A549 (cell line): ENCODE data around the gene DUSP28. TPM values are rescaled to one million over a fixed set of nuclear protein-coding genes. Genes with fewer than 3 reads are reported as not detected.

Experiments
- ATAC-seq, 2 experiments: fragments of 200-7000 bp in 1 of 2; fragments of >200 bp in 1 of 2; cut with Nextera tagmentation in 1 of 2; cut with Tn5 transposase in 1 of 2; 3 replicates each; pipeline versions ENCODE4 v1.8.0 to v1.9.1; 2018 to 2020; ENCODE audit warnings: mild to moderate bottlenecking in 1 of 2, moderate library complexity in 1 of 2
- CTCF ChIA-PET: fragments of 300-600 bp; sonication (Branson Sonifier 250); formaldehyde crosslinking; extraction: SDS; loops from one replicate; lab custom pipeline; 2021; ENCODE audit warnings: antibody characterized with exemption, inconsistent platforms; lab: Yijun Ruan, JAX
- POLR2A ChIA-PET: fragments of 350-600 bp; formaldehyde crosslinking; extraction: SDS; loops from one replicate; lab custom pipeline; 2021; ENCODE audit warnings: antibody characterized with exemption, inconsistent platforms; lab: Yijun Ruan, JAX
- DNase-seq, 2 experiments: peaks; one replicate each; pipeline versions ENCODE4 v3.0.0 to v3.0.0-alpha.2; 2011 to 2016; ENCODE audit warnings: low read depth in 1 of 2, low spot score in 1 of 2
- FAIRE-seq: peaks from 2 replicates; lab custom pipeline; 2011; peaks lifted over from hg19 to GRCh38; lab: Jason Lieb, UNC
- H3K27ac ChIP-seq, 2 experiments: fragments of >200 bp; sonication (Bioruptor Twin); formaldehyde crosslinking; 3 replicates each; pipeline ENCODE4 v1.5.1; 2016 to 2017
- H3K4me1 ChIP-seq: fragments of >200 bp; sonication (Bioruptor Twin); formaldehyde crosslinking; 3 replicates; pipeline ENCODE4 v1.6.1; 2016
- H3K4me2 ChIP-seq: fragments of >200 bp; sonication (Bioruptor Twin); formaldehyde crosslinking; 3 replicates; pipeline ENCODE4 v1.6.1; 2016
- H3K4me3 ChIP-seq: fragments of >200 bp; sonication (Bioruptor Twin); formaldehyde crosslinking; 3 replicates; pipeline ENCODE4 v1.5.1; 2016
- H3K9me3 ChIP-seq: fragments of >200 bp; sonication (Bioruptor Twin); formaldehyde crosslinking; 3 replicates; pipeline ENCODE4 v1.6.1; 2016
- BHLHE40 ChIP-seq: IDR thresholded peaks from 2 replicates; pipeline ENCODE4 v1.6.1; 2012; ENCODE audit warnings: low read depth, low read length, inconsistent platforms
- CBX2 ChIP-seq: fragments of 200-600 bp; sonication (generic); IDR thresholded peaks from 2 replicates; pipeline ENCODE4 v1.6.1; 2016; ENCODE audit warnings: low read depth, mild to moderate bottlenecking, borderline replicate concordance
- CHD2 ChIP-seq: fragments of 150-350 bp; IDR thresholded peaks from 2 replicates; pipeline ENCODE4 v1.6.1; 2014; ENCODE audit warnings: low read length; ENCODE audit not compliant: partially characterized antibody
- CHD4 ChIP-seq: fragments of 200-600 bp; sonication (generic); IDR thresholded peaks from 2 replicates; pipeline ENCODE4 v1.6.1; 2016; ENCODE audit warnings: antibody characterized with exemption, mild to moderate bottlenecking, borderline replicate concordance
- EHF ChIP-seq: fragments of 250-450 bp; sonication (Bioruptor Pico); IDR thresholded peaks from 2 replicates; pipeline ENCODE4 v1.5.0; 2020; ENCODE audit warnings: mild to moderate bottlenecking
- EHMT2 ChIP-seq: fragments of 200-600 bp; sonication (generic); IDR thresholded peaks from 2 replicates; pipeline ENCODE4 v1.6.1; 2016; ENCODE audit warnings: antibody characterized with exemption, low read depth, mild to moderate bottlenecking, moderate library complexity
- EP300 ChIP-seq, 2 experiments: fragments of >200 bp; sonication (Bioruptor Twin); formaldehyde crosslinking; IDR thresholded peaks; 2 replicates in 1 of 2; 3 replicates in 1 of 2; pipeline ENCODE4 v1.6.1; 2016 to 2017
- FOSL2 ChIP-seq, 2 experiments: fragments of 450-650 bp in 1 of 2; fragments of >200 bp in 1 of 2; sonication (Bioruptor Twin) in 1 of 2; formaldehyde crosslinking; IDR thresholded peaks; 2 replicates each; pipeline versions ENCODE4 v1.5.0 to v1.6.1; 2016 to 2020; ENCODE audit warnings: mild to moderate bottlenecking in 1 of 2, moderate library complexity in 1 of 2
- GATA3 ChIP-seq: IDR thresholded peaks from 2 replicates; pipeline ENCODE4 v1.6.1; 2012; ENCODE audit warnings: borderline replicate concordance
- HEYL ChIP-seq: fragments of 250-450 bp; sonication (Bioruptor Pico); IDR thresholded peaks from 2 replicates; pipeline ENCODE4 v1.8.0; 2021; ENCODE audit warnings: mild to moderate bottlenecking, moderate library complexity
- HOXB5 ChIP-seq: fragments of 250-450 bp; sonication (Bioruptor Pico); IDR thresholded peaks from 2 replicates; pipeline ENCODE4 v1.5.0; 2020; ENCODE audit warnings: mild to moderate bottlenecking, moderate library complexity
- KDM1A ChIP-seq: fragments of 200-600 bp; sonication (generic); IDR thresholded peaks from 2 replicates; pipeline ENCODE4 v1.6.1; 2016; ENCODE audit warnings: low read depth, mild to moderate bottlenecking
- KDM5A ChIP-seq: fragments of 200-600 bp; sonication (generic); IDR thresholded peaks from 2 replicates; pipeline ENCODE4 v1.6.1; 2016; ENCODE audit warnings: antibody characterized with exemption, mild to moderate bottlenecking
- MAFK ChIP-seq: fragments of 450-650 bp; IDR thresholded peaks from 2 replicates; pipeline ENCODE4 v1.6.1; 2014; ENCODE audit not compliant: partially characterized antibody
- MAX ChIP-seq: IDR thresholded peaks from 2 replicates; pipeline ENCODE4 v1.6.1; 2012
- NFE2L2 ChIP-seq: fragments of 150-350 bp; conservative IDR thresholded peaks from 2 replicates; pipeline ENCODE4 v1.6.1; 2014; ENCODE audit warnings: low read length
- PBX3 ChIP-seq: IDR thresholded peaks from 2 replicates; pipeline ENCODE4 v1.6.1; 2012
- POLR2A ChIP-seq: IDR thresholded peaks from 2 replicates; pipeline ENCODE4 v1.6.1; 2012; ENCODE audit warnings: mild to moderate bottlenecking, low read length
- RAD21 ChIP-seq, 2 experiments: fragments of >200 bp in 1 of 2; sonication (Bioruptor Twin) in 1 of 2; formaldehyde crosslinking in 1 of 2; IDR thresholded peaks in 1 of 2; conservative IDR thresholded peaks in 1 of 2; 2 replicates in 1 of 2; 3 replicates in 1 of 2; pipeline ENCODE4 v1.6.1; 2012 to 2018; ENCODE audit warnings: inconsistent platforms in 1 of 2
- RCOR1 ChIP-seq: fragments of 150-350 bp; IDR thresholded peaks from 2 replicates; pipeline ENCODE4 v1.6.1; 2014; ENCODE audit warnings: antibody characterized with exemption, low read length, low read depth
- RFX5 ChIP-seq: fragments of 450-650 bp; IDR thresholded peaks from 2 replicates; pipeline ENCODE4 v1.7.1; 2014; ENCODE audit warnings: antibody characterized with exemption, mild to moderate bottlenecking, moderate library complexity
- RNF2 ChIP-seq: fragments of 200-600 bp; sonication (generic); IDR thresholded peaks from 2 replicates; pipeline ENCODE4 v1.6.1; 2016; ENCODE audit warnings: low read depth, mild to moderate bottlenecking, antibody characterized with exemption, moderate library complexity, borderline replicate concordance
- USF2 ChIP-seq: fragments of 450-650 bp; IDR thresholded peaks from 2 replicates; pipeline ENCODE4 v1.6.1; 2014; ENCODE audit warnings: antibody characterized with exemption
- ZC3H11A ChIP-seq: fragments of 450-650 bp; IDR thresholded peaks from 2 replicates; pipeline ENCODE4 v1.6.1; 2014; ENCODE audit warnings: antibody characterized with exemption, mild to moderate bottlenecking
- WGBS: methylation state at CpG from one replicate; pipeline ENCODE4 v1.1.6; 2017; ENCODE audit errors: missing lambda C conversion rate; 5-methylcytosine and 5-hydroxymethylcytosine counted together
- polyA plus RNA-seq, 4 experiments: library from polyadenylated mRNA; depleted of rRNA in 3 of 4; stranded (reverse); fragments of >200 nt; fragmentation: RNase III in 1 of 4; extraction: RNeasy Plus Mini Kit Qiagen cat#74134 plus additional on column Dnase treatment in 1 of 4; gene quantifications; 2 replicates in 3 of 4; 3 replicates in 1 of 4; pipeline ENCODE4 v1.2.3, GENCODE V29; 2011 to 2017
- TF ChIP-seq, protein P1 (sequence below): fragments of >200 bp; sonication (Bioruptor Twin); formaldehyde crosslinking; IDR thresholded peaks from 2 replicates; pipeline ENCODE4 v1.6.1; 2016
- TF ChIP-seq, protein P2 (sequence below): fragments of 200-600 bp; sonication (generic); IDR thresholded peaks from 2 replicates; pipeline ENCODE4 v1.6.1; 2016; ENCODE audit warnings: antibody characterized with exemption, mild to moderate bottlenecking, moderate library complexity
- TF ChIP-seq, protein P3 (sequence below): IDR thresholded peaks from 2 replicates; pipeline ENCODE4 v1.6.1; 2012; ENCODE audit warnings: low read depth, borderline replicate concordance
- TF ChIP-seq, protein P4 (sequence below): fragments of >200 bp; sonication (Bioruptor Twin); formaldehyde crosslinking; IDR thresholded peaks from 3 replicates; pipeline ENCODE4 v1.5.1; 2016

DUSP28 gene
- polyA plus RNA-seq, 2 of the 4 experiments (the other 2 are of a cell fraction): 5.2 to 14.3 TPM

- TF ChIP-seq ZC3H11A: no peak
- TF ChIP-seq, all 56 proteins: peak for 0
- no peak overlapping the region for H3K4me2 ChIP-seq
- H3K4me1 ChIP-seq: no peaks in the 10 kb centered on the region
- no peak overlapping the region for H3K4me3 ChIP-seq
- CTCF ChIA-PET: interaction anchor here (1.7 kb wide), 1 partner anchor 26 kb away, joined by 6 read pairs; no protein-coding TSS in a partner anchor
- POLR2A ChIA-PET: no interaction called here
- no peaks in the 10 kb centered on the region for H3K9me3 ChIP-seq
- ATAC-seq (no peak), FAIRE-seq (no peak), DNase-seq (no peak)
- H3K27ac ChIP-seq: no peak overlapping the region
These were observed 20.3 kb upstream of the DUSP28 start for GRCh38 chr2:240539906-240540305.

DNA sequence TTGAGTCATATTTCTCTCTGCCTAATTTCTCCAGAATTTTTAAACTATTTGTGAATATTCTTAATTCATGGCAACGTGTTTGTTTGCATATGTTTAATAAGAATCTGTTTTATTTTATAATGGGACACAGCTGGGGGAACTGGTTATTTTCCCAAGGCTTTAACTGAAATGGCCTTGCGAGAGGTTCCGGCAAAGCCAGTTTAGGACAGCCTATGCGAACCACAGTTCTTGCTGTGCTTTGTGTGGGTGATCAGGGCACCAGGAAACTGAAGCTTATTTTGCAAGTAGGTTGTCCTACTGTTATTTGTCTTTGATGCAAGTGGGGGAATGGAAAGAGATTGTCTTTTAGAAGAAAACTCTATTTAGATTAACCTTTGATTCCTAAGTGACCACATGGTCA lies 8.9 kb upstream of the DUSP28 start:
- Histone ChIP-seq H3K27ac (no peak overlapping the region), H3K4me3 (no peak overlapping the region), H3K9me3 (no peaks in the 10 kb centered on the region), H3K4me1 (no peaks in the 10 kb centered on the region), H3K4me2 (no peak overlapping the region)
- ChIA-PET CTCF (interaction anchor here (1.8 to 2.0 kb wide), 2 partner anchors 15 to 319 kb away, joined by 4 to 5 read pairs; no protein-coding TSS in a partner anchor), POLR2A (interaction anchor here (1.4 kb wide), 1 partner anchor 10 kb away, joined by 4 read pairs; no protein-coding TSS in a partner anchor)
- FAIRE-seq (no peak), ATAC-seq (no peak), DNase-seq (no peak)
- TF ChIP-seq CHD2 (no peak), RAD21 (conservative IDR thresholded peaks at IDR 0.05 in 1 of 2, IDR thresholded peaks at IDR 0.05 in 1 of 2) (no peak), POLR2A (no peak), GATA3 (no peak), KDM5A (no peak), RFX5 (no peak), MAFK (no peak), EP300 (IDR thresholded peaks at IDR 0.05) (no peak), FOSL2 (IDR thresholded peaks at IDR 0.05) (no peak), FOSL2 (CRISPR knock-in tag; IDR thresholded peaks at IDR 0.05) (no peak), MAX (no peak), KDM1A (no peak), ZC3H11A (no peak), BHLHE40 (no peak), EHF (CRISPR knock-in tag) (no peak), HOXB5 (no peak), CBX2 (no peak), RNF2 (no peak)
- TF ChIP-seq, protein P1, sequence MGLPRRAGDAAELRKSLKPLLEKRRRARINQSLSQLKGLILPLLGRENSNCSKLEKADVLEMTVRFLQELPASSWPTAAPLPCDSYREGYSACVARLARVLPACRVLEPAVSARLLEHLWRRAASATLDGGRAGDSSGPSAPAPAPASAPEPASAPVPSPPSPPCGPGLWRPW: no peak
- TF ChIP-seq, protein P2, sequence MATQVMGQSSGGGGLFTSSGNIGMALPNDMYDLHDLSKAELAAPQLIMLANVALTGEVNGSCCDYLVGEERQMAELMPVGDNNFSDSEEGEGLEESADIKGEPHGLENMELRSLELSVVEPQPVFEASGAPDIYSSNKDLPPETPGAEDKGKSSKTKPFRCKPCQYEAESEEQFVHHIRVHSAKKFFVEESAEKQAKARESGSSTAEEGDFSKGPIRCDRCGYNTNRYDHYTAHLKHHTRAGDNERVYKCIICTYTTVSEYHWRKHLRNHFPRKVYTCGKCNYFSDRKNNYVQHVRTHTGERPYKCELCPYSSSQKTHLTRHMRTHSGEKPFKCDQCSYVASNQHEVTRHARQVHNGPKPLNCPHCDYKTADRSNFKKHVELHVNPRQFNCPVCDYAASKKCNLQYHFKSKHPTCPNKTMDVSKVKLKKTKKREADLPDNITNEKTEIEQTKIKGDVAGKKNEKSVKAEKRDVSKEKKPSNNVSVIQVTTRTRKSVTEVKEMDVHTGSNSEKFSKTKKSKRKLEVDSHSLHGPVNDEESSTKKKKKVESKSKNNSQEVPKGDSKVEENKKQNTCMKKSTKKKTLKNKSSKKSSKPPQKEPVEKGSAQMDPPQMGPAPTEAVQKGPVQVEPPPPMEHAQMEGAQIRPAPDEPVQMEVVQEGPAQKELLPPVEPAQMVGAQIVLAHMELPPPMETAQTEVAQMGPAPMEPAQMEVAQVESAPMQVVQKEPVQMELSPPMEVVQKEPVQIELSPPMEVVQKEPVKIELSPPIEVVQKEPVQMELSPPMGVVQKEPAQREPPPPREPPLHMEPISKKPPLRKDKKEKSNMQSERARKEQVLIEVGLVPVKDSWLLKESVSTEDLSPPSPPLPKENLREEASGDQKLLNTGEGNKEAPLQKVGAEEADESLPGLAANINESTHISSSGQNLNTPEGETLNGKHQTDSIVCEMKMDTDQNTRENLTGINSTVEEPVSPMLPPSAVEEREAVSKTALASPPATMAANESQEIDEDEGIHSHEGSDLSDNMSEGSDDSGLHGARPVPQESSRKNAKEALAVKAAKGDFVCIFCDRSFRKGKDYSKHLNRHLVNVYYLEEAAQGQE: no peak
- TF ChIP-seq, protein P3, sequence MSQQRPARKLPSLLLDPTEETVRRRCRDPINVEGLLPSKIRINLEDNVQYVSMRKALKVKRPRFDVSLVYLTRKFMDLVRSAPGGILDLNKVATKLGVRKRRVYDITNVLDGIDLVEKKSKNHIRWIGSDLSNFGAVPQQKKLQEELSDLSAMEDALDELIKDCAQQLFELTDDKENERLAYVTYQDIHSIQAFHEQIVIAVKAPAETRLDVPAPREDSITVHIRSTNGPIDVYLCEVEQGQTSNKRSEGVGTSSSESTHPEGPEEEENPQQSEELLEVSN: no peak
- 83% methylated on average over 4 of the region's 4 CpGs for WGBS

GRCh38 chr2:240551811-240552210 lies 8.3 kb upstream of the DUSP28 start:
- POLR2A ChIA-PET: interaction anchor here (1.4 kb wide), 1 partner anchor 9 kb away, joined by 4 read pairs; no protein-coding TSS in a partner anchor
- CTCF ChIA-PET: interaction anchor here (1.8 to 2.0 kb wide), 2 partner anchors 14 to 319 kb away, joined by 4 to 5 read pairs; no protein-coding TSS in a partner anchor
- ATAC-seq (no peak), FAIRE-seq (no peak), DNase-seq (no peak)
- WGBS: 0% methylated on average over 1 of the region's 1 CpG
- no peak overlapping the region for H3K4me2 ChIP-seq
- H3K4me1 ChIP-seq: no peaks in the 10 kb centered on the region
- no peak overlapping the region for H3K27ac ChIP-seq
- H3K4me3 ChIP-seq: no peak overlapping the region
- H3K9me3 ChIP-seq: no peaks in the 10 kb centered on the region
- no peak for TF ChIP-seq HEYL (CRISPR knock-in tag)
- no peak for TF ChIP-seq NFE2L2
- no peak for TF ChIP-seq CHD4
- no peak for TF ChIP-seq USF2
- TF ChIP-seq KDM5A: no peak
- no peak for TF ChIP-seq RFX5
- no peak for TF ChIP-seq EHMT2
- TF ChIP-seq RCOR1: no peak
- TF ChIP-seq, protein P4, sequence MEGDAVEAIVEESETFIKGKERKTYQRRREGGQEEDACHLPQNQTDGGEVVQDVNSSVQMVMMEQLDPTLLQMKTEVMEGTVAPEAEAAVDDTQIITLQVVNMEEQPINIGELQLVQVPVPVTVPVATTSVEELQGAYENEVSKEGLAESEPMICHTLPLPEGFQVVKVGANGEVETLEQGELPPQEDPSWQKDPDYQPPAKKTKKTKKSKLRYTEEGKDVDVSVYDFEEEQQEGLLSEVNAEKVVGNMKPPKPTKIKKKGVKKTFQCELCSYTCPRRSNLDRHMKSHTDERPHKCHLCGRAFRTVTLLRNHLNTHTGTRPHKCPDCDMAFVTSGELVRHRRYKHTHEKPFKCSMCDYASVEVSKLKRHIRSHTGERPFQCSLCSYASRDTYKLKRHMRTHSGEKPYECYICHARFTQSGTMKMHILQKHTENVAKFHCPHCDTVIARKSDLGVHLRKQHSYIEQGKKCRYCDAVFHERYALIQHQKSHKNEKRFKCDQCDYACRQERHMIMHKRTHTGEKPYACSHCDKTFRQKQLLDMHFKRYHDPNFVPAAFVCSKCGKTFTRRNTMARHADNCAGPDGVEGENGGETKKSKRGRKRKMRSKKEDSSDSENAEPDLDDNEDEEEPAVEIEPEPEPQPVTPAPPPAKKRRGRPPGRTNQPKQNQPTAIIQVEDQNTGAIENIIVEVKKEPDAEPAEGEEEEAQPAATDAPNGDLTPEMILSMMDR: no peak
- TF ChIP-seq EHF (CRISPR knock-in tag): no peak
- TF ChIP-seq PBX3: no peak
